Left lung (tissue), 10 donors: ENCODE data around the gene EHD4. TPM values are rescaled to one million over a fixed set of nuclear protein-coding genes. Genes with fewer than 3 reads are reported as not detected.

ENCODE experiments used
- ATAC-seq: fragments of 200-7000 bp; cut with Tn5 transposase; one replicate; pipeline ENCODE4 v1.9.1; 2020; ENCODE audit warnings: moderate library complexity
- DNase-seq, 4 donors: peaks; one replicate each; pipeline ENCODE4 v3.0.0-alpha.2; 2013 to 2020
- H3K27ac ChIP-seq, 2 donors: fragments of 200-600 bp; sonication (generic) in 1 of 2; one replicate each; pipeline versions ENCODE4 v1.5.0 to v1.8.0; 2020 to 2021
- H3K27me3 ChIP-seq, 2 donors: fragments of 200-600 bp; sonication (generic) in 1 of 2; one replicate each; pipeline versions ENCODE4 v1.5.0 to v1.8.0; 2020 to 2021
- H3K36me3 ChIP-seq, 2 donors: fragments of 200-600 bp; sonication (generic) in 1 of 2; one replicate each; pipeline versions ENCODE4 v1.5.0 to v1.8.0; 2020 to 2021
- H3K4me1 ChIP-seq, 2 donors: fragments of 200-600 bp; one replicate each; pipeline ENCODE4 v1.8.0; 2021
- H3K4me3 ChIP-seq, 2 donors: fragments of 200-600 bp; sonication (generic) in 1 of 2; one replicate each; pipeline versions ENCODE4 v1.5.0 to v1.8.0; 2020 to 2021; ENCODE audit warnings: mild to moderate bottlenecking in 1 of 2
- H3K9me3 ChIP-seq, 2 donors: fragments of 200-600 bp; sonication (generic) in 1 of 2; one replicate each; pipeline versions ENCODE4 v1.5.0 to v1.8.0; 2020 to 2021
- intact Hi-C, 2 donors: fragments of 100-400 bp; cut with DNase I; formaldehyde crosslinking; loops; one replicate each; pipeline versions ENCODE4 v1.11.2 to v1.14.2; 2022
- polyA plus RNA-seq, 6 donors: library from polyadenylated mRNA; unstranded; fragments of 120-200 nt; gene quantifications; one replicate each; pipeline ENCODE4 v1.2.1, GENCODE V29; 2013; ENCODE audit not compliant: insufficient read length in 6 of 6
- total RNA-seq, 2 donors: library from RNA; stranded (reverse); fragmentation: NEBNext Ultra II Directional; extraction: Animal tissue kit (Norgen Biotek cat#: 25700); gene quantifications; one replicate each; pipeline ENCODE4 v1.2.1, GENCODE V29; 2021
- TF ChIP-seq, protein P1 (sequence below), 2 donors: fragments of 200-600 bp; sonication (generic) in 1 of 2; IDR thresholded peaks; one replicate each; pipeline versions ENCODE4 v1.5.0 to v1.8.0; 2021; ENCODE audit warnings: antibody characterized with exemption in 2 of 2
- donor health status: DM: no; HTN: yes; CAD: no.
- donor health status: DM: no; HTN: no; CAD: no.

The EHD4 gene
- total and polyA plus RNA-seq, 8 donors, result 11.7 to 32.6 (median 13.1) TPM

DNA sequence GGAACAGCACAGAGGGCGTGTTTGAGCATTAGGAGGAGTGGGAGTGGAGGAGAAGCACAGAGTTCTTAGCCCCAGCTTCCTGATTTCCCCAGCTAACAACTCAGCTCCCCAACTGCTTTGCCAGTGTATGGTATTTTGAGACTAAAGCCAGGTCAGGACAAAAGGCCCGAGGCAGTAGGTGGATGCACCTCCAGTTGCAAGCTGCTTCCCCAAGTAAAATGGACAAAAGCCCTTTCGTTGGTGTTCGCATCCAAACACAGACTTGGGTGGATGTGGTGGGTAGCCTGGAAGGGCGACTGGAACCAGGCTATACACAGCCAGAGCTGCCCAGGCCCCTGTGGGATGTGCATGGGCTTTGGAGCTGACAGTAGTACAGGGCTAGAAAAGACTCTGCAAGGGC, 12.3 kb upstream of the EHD4 start:
- intact Hi-C loops, result loop anchor here in 1 of 2 donors (5.0 kb wide), 1 partner anchor 73 kb away; no protein-coding TSS in a partner anchor
- ATAC-seq, result no peak
- H3K4me1 ChIP-seq, result peaks cover 0 to 11% of the 10 kb centered on the region in 2 donors
- no peaks in the 10 kb centered on the region for H3K9me3 ChIP-seq
- TF ChIP-seq, protein P1, sequence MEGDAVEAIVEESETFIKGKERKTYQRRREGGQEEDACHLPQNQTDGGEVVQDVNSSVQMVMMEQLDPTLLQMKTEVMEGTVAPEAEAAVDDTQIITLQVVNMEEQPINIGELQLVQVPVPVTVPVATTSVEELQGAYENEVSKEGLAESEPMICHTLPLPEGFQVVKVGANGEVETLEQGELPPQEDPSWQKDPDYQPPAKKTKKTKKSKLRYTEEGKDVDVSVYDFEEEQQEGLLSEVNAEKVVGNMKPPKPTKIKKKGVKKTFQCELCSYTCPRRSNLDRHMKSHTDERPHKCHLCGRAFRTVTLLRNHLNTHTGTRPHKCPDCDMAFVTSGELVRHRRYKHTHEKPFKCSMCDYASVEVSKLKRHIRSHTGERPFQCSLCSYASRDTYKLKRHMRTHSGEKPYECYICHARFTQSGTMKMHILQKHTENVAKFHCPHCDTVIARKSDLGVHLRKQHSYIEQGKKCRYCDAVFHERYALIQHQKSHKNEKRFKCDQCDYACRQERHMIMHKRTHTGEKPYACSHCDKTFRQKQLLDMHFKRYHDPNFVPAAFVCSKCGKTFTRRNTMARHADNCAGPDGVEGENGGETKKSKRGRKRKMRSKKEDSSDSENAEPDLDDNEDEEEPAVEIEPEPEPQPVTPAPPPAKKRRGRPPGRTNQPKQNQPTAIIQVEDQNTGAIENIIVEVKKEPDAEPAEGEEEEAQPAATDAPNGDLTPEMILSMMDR (IDR thresholded peaks at IDR 0.05), result no peak
- DNase-seq, result no peak
- no peaks in the 10 kb centered on the region for H3K36me3 ChIP-seq
- H3K4me3 ChIP-seq, result no peak overlapping the region
- H3K27me3 ChIP-seq, result no peaks in the 10 kb centered on the region
- no peak overlapping the region for H3K27ac ChIP-seq

- no peaks in the 10 kb centered on the region for H3K36me3 ChIP-seq
- DNase-seq, result no peak
- intact Hi-C loops, result no loop called here
- no peaks in the 10 kb centered on the region for H3K9me3 ChIP-seq
- H3K27ac ChIP-seq, result no peak overlapping the region
- H3K27me3 ChIP-seq, result no peaks in the 10 kb centered on the region
- TF ChIP-seq, protein P1 (IDR thresholded peaks at IDR 0.05), result no peak
- ATAC-seq, result no peak
- H3K4me3 ChIP-seq, result no peak overlapping the region
- H3K4me1 ChIP-seq, result peaks cover 0 to 11% of the 10 kb centered on the region in 2 donors
These were observed 11.5 kb upstream of the EHD4 start for GRCh38 chr15:41983621-41984571.

GRCh38 chr15:41983221-41983620, 10.9 kb upstream of the EHD4 start:
- TF ChIP-seq, protein P1 (IDR thresholded peaks at IDR 0.05), result no peak
- Histone ChIP-seq H3K27me3 (no peaks in the 10 kb centered on the region), H3K27ac (no peak overlapping the region), H3K9me3 (no peaks in the 10 kb centered on the region), H3K36me3 (no peaks in the 10 kb centered on the region), H3K4me1 (peaks cover 0 to 11% of the 10 kb centered on the region in 2 donors), H3K4me3 (no peak overlapping the region)
- intact Hi-C loops, result no loop called here
- no peak for DNase-seq
- ATAC-seq, result peak; percentile 11

DNA sequence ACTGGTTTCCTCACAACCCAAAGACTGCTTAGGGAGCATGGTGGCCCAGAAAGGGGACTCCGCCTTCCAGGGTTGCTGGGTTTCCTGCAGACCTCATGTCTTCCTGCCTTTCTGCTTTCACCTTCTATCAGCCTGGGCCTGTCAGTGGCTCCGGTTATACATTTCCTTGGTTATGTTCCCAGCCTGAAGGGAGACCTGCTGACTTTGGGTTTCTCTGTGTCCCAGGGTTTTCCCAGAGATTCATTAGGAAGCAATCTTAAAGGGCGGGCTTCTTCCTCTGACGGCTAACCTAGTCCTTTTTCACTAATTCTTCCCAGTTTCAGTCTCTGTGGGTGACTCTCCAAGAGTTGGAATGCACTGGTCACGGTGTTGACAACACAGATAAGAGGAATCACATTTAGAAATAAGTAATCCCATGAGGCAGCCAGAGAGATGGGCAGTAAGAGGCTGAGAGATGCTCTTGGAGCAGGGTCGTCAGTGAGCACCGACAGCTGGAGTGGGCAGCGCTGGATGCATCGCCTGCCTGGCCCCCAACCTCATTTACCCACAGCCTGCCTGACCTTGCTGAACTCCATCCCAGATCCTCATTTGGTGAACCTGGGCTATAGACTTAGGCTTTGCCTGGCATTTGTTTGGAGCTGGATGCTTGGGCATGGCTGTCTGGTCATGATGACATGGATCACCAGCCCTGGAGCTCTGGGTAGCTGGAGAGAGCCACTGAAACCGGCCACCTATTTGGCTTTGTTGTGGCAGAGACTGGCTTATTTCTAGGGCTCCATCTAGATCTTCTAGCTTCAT, 10.0 kb upstream of the EHD4 start:
- Histone ChIP-seq H3K4me3 (no peak overlapping the region), H3K36me3 (no peaks in the 10 kb centered on the region), H3K4me1 (peaks cover 0 to 11% of the 10 kb centered on the region in 2 donors), H3K27me3 (no peaks in the 10 kb centered on the region), H3K9me3 (no peaks in the 10 kb centered on the region), H3K27ac (no peak overlapping the region)
- no peak for ATAC-seq
- intact Hi-C loops, result no loop called here
- TF ChIP-seq, protein P1 (IDR thresholded peaks at IDR 0.05), result no peak
- no peak for DNase-seq
